Activated CD8-positive, alpha-beta memory T cell treated with anti-CD3 and anti-CD28 coated beads for 36 hours (primary cell): Measurements from ENCODE around the gene SAMD14. TPM values are rescaled to one million over a fixed set of nuclear protein-coding genes. Genes with fewer than 3 reads are reported as not detected.

Source experiments
- CTCF ChIA-PET: fragments of 350-600 bp; sonication (Branson Sonifier 250); formaldehyde crosslinking; loops from one replicate; lab custom pipeline; 2021; ENCODE audit warnings: antibody characterized with exemption; lab: Charles Lee
- POLR2A ChIA-PET: fragments of 350-600 bp; sonication (Branson Sonifier 250); formaldehyde crosslinking; loops from one replicate; lab custom pipeline; 2021; ENCODE audit warnings: antibody characterized with exemption; lab: Charles Lee
- total RNA-seq, 2 experiments: library from RNA; stranded (reverse); gene quantifications; one replicate each; pipeline ENCODE4 v1.2.3, GENCODE V29; 2021

SAMD14 gene
- total RNA-seq, 2 experiments from 2014 or later = 1.0 to 1.2 TPM

GRCh38 chr17:50080827-50081226, 49.1 kb downstream of the SAMD14 start:
- ChIA-PET POLR2A (no interaction called here), CTCF (no interaction called here)

- CTCF ChIA-PET = interaction anchor here (0.7 to 2.6 kb wide), 5 partner anchors 14 to 68 kb away, joined by 3 to 12 read pairs (median 3); partner anchors contain the start of gene PDK2
- POLR2A ChIA-PET = no interaction called here
These were observed 49.9 kb downstream of the SAMD14 start for GRCh38 chr17:50080096-50080480.

DNA sequence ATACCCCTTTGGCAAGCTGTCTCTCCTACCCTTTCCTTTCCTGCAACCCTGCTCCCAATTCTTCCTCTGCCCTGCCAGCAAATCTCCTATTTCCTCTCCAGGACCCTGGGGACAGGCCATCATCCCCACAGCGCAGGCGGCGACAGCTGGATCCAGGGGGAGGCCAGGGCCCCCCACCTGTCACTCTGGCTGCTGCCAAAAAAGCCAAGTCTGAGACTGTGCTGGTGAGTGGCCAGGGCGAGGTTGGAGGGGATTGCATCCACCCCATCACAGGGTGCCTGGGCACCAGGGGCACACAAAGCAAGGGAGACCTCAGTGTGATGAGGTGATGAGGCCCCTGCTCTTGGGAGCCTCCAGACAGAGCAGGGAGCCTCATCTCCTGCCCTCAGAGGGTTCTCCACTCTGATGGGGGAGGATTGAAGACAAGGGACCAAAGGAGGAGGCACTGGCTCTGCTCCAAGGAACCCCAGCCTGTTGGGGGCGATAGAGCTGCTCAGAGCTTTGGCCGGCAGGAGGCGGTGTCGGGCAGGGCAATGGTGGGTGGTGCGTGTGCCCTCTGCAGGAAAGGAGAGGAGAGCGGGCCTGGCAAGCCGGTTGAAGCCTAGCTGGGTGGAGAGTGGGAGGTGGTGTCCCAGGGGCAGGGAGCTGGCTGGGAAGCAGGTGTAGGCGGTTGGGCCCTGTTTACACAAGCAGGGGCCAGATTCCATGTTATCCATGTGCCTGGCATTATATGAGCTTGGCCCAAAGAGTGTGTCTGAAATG, 50.4 kb downstream of the SAMD14 start:
- ChIA-PET POLR2A (no interaction called here), CTCF (interaction anchor here (0.7 to 2.6 kb wide), 7 partner anchors 8 to 83 kb away, joined by 3 to 15 read pairs (median 4); partner anchors contain the start of gene PDK2)

- ChIA-PET CTCF (interaction anchor here (0.6 to 2.6 kb wide), 5 partner anchors 9 to 90 kb away, joined by 4 to 15 read pairs (median 5); partner anchors contain the start of gene ITGA3), POLR2A (no interaction called here)
These were observed 51.5 kb downstream of the SAMD14 start for GRCh38 chr17:50078430-50078829.

DNA sequence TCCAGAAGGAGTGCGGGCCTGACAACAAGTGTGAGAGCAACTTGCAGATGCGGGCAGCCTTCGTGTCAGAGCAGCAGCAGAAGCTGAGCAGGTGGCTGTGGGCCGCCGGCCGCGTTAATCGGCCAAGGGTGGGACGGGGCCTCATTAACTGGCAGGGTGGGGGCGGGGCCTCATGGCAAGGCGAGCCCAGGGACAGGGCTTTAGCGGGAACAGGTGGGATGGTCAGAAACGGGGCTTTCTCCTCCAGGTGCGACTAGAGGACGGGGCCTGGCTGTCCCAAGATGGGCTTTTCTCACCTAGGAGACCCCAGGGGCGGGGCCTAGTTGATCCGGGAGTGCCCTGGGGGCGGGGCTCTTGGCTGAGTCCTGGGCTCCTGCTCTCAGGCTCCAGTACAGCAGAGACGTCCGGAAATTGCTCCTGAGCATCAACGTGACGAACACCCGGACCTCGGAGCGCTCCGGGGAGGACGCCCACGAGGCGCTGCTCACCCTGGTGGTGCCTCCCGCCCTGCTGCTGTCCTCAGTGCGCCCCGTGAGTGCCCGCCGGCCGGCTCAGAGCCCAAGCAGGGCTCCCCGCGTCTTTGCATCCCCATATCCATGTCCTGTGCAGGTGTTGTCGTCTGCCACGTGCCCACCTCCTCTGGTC, 53.2 kb downstream of the SAMD14 start:
- POLR2A ChIA-PET = no interaction called here
- CTCF ChIA-PET = interaction anchor here (2.3 kb wide), 1 partner anchor 11 kb away, joined by 15 read pairs; no protein-coding TSS in a partner anchor

GRCh38 chr17:50076221-50076590, 53.8 kb downstream of the SAMD14 start:
- ChIA-PET POLR2A (no interaction called here), CTCF (interaction anchor here (0.8 kb wide), 1 partner anchor 80 kb away, joined by 3 read pairs; no protein-coding TSS in a partner anchor)

DNA sequence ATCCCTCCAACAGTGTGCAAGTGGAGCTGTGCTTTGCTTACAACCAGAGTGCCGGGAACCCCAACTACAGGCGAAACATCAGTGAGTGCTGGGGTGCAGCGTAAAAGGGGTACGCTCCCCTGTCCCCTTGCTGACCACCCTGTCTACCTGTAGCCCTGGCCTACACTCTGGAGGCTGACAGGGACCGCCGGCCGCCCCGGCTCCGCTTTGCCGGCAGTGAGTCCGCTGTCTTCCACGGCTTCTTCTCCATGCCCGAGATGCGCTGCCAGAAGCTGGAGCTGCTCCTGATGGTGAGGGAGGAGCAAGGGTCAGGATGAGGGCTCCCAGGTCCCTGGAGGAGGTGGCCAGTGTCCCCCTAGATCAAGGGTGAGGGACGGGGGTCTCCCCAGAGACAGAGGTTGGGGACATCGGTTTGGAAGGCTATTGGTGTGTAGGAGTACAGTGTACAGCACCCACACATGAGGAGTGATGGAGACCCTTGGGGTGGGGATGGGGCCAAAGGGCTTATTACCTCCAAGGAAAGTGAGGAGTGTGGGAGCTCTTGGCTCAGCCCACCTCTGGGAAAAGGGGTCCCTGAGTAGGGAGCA, 54.4 kb downstream of the SAMD14 start:
- POLR2A ChIA-PET = no interaction called here
- CTCF ChIA-PET = interaction anchor here (0.8 kb wide), 1 partner anchor 79 kb away, joined by 3 read pairs; no protein-coding TSS in a partner anchor

DNA sequence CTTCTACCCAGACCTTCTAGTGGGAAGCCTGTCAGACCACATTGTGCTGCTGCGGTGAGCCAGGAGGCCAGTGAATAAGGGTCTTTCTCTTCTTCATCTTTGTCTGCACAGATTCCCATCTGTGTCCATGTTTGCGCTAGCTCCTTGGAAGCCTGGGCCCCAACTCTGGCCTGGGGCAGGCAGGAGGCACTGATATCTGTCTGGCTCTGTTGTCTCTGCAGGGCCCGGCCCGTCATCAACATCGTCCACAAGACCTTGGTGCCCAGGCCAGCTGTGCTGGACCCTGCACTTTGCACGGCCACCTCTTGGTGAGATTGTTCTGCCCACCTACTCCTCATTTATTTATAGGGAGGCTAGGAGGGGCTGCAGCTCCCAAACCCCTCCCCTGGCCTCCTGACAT, 55.7 kb downstream of the SAMD14 start:
- ChIA-PET POLR2A (no interaction called here), CTCF (interaction anchor here (1.0 kb wide), 1 partner anchor 13 kb away, joined by 4 read pairs; no protein-coding TSS in a partner anchor)

- ChIA-PET POLR2A (no interaction called here), CTCF (interaction anchor here (0.6 to 1.2 kb wide), 3 partner anchors 15 to 47 kb away, joined by 3 to 4 read pairs (median 3); no protein-coding TSS in a partner anchor)
These were observed 57.0 kb downstream of the SAMD14 start for GRCh38 chr17:50072925-50073324.

DNA sequence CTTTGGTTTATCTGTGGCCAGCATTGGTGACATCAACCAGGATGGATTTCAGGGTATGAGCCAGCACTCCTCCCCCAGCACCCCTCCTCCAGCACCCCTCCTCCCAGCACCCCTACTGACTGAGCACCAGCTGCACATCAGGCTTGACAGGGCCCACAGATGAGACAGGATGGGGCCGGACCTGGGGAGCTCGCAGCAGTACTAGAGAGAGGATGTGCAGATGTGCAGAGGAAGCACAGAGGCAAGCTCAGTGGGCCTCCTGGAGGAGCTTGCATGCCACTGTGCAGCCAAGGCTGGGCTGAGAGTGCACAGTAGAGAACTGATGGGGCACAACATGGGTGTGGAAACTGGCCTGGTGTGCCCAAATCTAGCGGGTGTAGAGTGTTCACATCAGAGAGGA, 57.8 kb downstream of the SAMD14 start:
- CTCF ChIA-PET = interaction anchor here (1.2 kb wide), 1 partner anchor 22 kb away, joined by 3 read pairs; no protein-coding TSS in a partner anchor
- POLR2A ChIA-PET = no interaction called here

- ChIA-PET CTCF (no interaction called here), POLR2A (no interaction called here)
These were observed 58.3 kb downstream of the SAMD14 start for GRCh38 chr17:50071692-50072091.

DNA sequence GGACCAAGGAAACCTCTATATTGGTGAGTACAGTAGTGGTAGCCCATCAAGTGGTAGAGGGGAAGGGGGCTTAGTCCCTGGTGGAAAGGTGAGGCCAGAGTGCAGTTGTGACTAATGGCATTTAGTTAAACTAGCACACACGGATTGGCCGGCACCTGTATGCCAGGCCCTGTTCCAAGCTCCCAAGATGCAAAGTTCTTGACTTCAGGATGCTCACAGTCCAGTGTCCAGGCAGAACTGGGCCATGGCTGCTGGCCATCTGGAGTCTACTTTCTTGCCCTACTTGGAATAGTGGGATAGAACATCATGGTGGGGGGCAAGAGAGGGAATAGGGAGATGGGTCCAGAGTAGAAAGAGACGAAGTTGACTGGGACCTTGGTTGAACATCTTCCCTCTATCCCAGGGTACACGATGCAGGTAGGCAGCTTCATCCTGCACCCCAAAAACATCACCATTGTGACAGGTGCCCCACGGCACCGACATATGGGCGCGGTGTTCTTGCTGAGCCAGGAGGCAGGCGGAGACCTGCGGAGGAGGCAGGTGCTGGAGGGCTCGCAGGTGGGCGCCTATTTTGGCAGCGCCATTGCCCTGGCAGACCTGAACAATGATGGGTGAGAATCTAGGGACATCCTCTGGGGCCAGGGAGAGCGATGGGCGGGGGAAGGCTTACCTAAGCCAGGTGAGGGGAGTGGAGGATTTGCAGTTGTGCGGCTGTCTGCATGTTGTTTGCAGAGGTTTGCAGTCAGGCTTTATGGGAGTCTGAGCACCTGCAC, 58.9 kb downstream of the SAMD14 start:
- ChIA-PET CTCF (interaction anchor here (0.9 kb wide), 1 partner anchor 16 kb away, joined by 4 read pairs; no protein-coding TSS in a partner anchor), POLR2A (no interaction called here)

DNA sequence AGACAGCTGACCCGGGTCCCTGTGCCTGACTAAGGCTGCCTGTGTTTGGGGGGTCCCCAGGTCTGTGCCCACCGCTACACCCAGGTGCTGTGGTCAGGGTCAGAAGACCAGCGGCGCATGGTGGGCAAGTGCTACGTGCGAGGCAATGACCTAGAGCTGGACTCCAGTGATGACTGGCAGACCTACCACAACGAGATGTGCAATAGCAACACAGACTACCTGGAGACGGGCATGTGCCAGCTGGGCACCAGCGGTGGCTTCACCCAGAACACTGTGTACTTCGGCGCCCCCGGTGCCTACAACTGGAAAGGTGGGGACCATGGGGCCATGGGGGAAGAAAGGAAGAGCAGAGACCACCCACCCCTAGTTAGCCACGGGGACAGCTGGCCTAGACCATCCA, 62.0 kb downstream of the SAMD14 start:
- ChIA-PET POLR2A (no interaction called here), CTCF (interaction anchor here (1.7 kb wide), 1 partner anchor 42 kb away, joined by 7 read pairs; no protein-coding TSS in a partner anchor)

GRCh38 chr17:50066995-50067394, 63.0 kb downstream of the SAMD14 start:
- ChIA-PET CTCF (interaction anchor here (0.5 to 1.7 kb wide), 6 partner anchors 11 to 530 kb away, joined by 3 to 7 read pairs (median 4); partner anchors contain the start of gene ITGA3), POLR2A (no interaction called here)

- ChIA-PET POLR2A (no interaction called here), CTCF (interaction anchor here (0.6 kb wide), 2 partner anchors 61 to 247 kb away, joined by 3 read pairs; no protein-coding TSS in a partner anchor)
These were observed 64.9 kb downstream of the SAMD14 start for GRCh38 chr17:50065056-50065455.

GRCh38 chr17:50064253-50065001, 65.5 kb downstream of the SAMD14 start:
- POLR2A ChIA-PET = no interaction called here

GRCh38 chr17:50063561-50064252, 66.3 kb downstream of the SAMD14 start:
- POLR2A ChIA-PET = no interaction called here

More at GRCh38 chr17:50064253-50065001, 65.5 kb downstream of the SAMD14 start:
- CTCF ChIA-PET = interaction anchor here (0.6 kb wide), 2 partner anchors 60 to 246 kb away, joined by 3 read pairs; no protein-coding TSS in a partner anchor

More at GRCh38 chr17:50063561-50064252, 66.3 kb downstream of the SAMD14 start:
- CTCF ChIA-PET = no interaction called here
